Measurements from ENCODE around the gene MIF.
"Not testable (repeated sequence)": the region's sequence is repeated elsewhere in the genome, so short reads cannot be mapped to it uniquely, and the experiment has no call there.

The MIF gene

GRCh38 chr22:23922921-23923320, 28.7 kb downstream of the MIF start:
- DNase-seq (ENCODE audit: low read depth), result no peak
- H3K4me3 ChIP-seq (ENCODE audit: low read depth, low read length), result no peak overlapping the region
- TF ChIP-seq, protein P1, sequence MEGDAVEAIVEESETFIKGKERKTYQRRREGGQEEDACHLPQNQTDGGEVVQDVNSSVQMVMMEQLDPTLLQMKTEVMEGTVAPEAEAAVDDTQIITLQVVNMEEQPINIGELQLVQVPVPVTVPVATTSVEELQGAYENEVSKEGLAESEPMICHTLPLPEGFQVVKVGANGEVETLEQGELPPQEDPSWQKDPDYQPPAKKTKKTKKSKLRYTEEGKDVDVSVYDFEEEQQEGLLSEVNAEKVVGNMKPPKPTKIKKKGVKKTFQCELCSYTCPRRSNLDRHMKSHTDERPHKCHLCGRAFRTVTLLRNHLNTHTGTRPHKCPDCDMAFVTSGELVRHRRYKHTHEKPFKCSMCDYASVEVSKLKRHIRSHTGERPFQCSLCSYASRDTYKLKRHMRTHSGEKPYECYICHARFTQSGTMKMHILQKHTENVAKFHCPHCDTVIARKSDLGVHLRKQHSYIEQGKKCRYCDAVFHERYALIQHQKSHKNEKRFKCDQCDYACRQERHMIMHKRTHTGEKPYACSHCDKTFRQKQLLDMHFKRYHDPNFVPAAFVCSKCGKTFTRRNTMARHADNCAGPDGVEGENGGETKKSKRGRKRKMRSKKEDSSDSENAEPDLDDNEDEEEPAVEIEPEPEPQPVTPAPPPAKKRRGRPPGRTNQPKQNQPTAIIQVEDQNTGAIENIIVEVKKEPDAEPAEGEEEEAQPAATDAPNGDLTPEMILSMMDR (IDR thresholded peaks at IDR 0.05; ENCODE audit: control insufficient read depth, extremely low read depth, insufficient read depth), result no peak

- TF ChIP-seq, protein P1 (IDR thresholded peaks at IDR 0.05; ENCODE audit: control insufficient read depth, extremely low read depth, insufficient read depth), result no peak
- H3K4me3 ChIP-seq (ENCODE audit: low read depth, low read length), result no peak overlapping the region
- DNase-seq (ENCODE audit: low read depth), result no peak
Measured at GRCh38 chr22:23925020-23925606, 30.9 kb downstream of the MIF start.

GRCh38 chr22:23926561-23926960, 32.4 kb downstream of the MIF start:
- DNase-seq (ENCODE audit: low read depth), result no peak
- TF ChIP-seq, protein P1 (IDR thresholded peaks at IDR 0.05; ENCODE audit: control insufficient read depth, extremely low read depth, insufficient read depth), result no peak
- H3K4me3 ChIP-seq (ENCODE audit: low read depth, low read length), result no peak overlapping the region

DNA sequence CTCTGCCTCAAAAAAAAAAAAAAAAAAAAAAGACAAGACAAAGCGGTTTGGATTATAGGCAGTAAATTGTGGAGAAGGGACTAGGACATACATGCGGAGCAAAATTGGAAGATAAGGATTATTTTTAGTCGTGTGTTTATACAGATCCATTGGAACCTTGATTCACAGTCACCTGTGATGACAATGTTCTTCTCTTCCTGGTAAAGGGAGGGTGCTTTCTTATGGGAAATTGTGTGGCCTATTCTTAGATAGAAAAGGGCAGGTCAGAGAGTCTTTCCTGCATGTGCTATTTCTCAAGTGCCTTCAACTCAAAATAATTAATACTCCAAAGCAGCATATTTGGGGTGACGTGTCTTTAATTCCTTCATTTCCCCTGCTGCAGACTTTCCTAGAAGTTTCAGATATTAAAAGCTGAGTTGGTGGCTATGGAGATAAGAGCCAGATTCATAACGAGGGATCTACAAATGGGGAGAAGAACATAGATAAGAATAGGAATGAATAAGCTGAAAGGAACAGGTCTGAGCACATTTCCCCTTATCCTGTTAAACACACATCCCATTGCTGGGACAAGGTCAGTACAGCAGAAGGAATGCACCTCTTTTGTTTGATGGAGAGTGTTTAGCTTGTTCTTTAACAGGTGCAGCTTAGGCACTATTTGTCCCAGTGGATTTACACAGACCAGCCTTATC, 44.3 kb downstream of the MIF start:
- TF ChIP-seq, protein P1 (IDR thresholded peaks at IDR 0.05; ENCODE audit: control insufficient read depth, extremely low read depth, insufficient read depth), result no peak
- H3K4me3 ChIP-seq (ENCODE audit: low read depth, low read length), result no peak overlapping the region
- DNase-seq (ENCODE audit: low read depth), result peak; percentile 93

DNA sequence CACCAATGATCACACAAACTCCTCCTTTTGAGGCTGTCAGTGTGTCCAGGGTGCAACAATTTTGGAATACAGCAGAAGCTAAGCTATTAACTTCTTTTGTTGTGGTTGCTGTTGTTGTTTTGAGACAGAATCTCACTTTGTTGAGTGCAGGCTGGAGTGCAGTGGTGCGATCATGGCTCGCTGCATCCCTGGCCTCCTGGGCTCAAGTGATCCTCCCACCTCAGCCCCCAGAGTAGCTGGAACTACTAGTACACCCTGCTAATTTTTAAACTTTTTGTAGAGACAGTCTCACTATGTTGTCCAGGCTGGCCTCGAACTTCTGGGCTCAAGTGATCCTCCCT, 44.8 kb downstream of the MIF start:
- TF ChIP-seq, protein P1 (IDR thresholded peaks at IDR 0.05; ENCODE audit: control insufficient read depth, extremely low read depth, insufficient read depth), result no peak
- no peak for DNase-seq (ENCODE audit: low read depth)

GRCh38 chr22:23940166-23940565, 46.0 kb downstream of the MIF start:
- DNase-seq (ENCODE audit: low read depth), result not testable (repeated sequence)

More for the DNA sequence above, 44.8 kb downstream of the MIF start:
- H3K4me3 ChIP-seq (ENCODE audit: low read depth, low read length), result no peak overlapping the region

More at GRCh38 chr22:23940166-23940565, 46.0 kb downstream of the MIF start:
- not testable (repeated sequence) for H3K4me3 ChIP-seq (ENCODE audit: low read depth, low read length)
